GM12891 (cell line): Measurements from ENCODE around the gene MAPK8.

Source experiments
- POLR2A ChIP-seq: IDR thresholded peaks from 2 replicates; pipeline ENCODE4 v1.6.1; 2011; ENCODE audit warnings: low read depth, low read length, control low read depth
- POLR2AphosphoS5 ChIP-seq: IDR thresholded peaks from 2 replicates; pipeline ENCODE4 v1.6.1; 2011; ENCODE audit warnings: low read depth, low read length, control low read depth
- SPI1 ChIP-seq: IDR thresholded peaks from 2 replicates; pipeline ENCODE4 v1.6.1; 2011; ENCODE audit warnings: low read depth, low read length, control low read depth
- TAF1 ChIP-seq: IDR thresholded peaks from 2 replicates; pipeline ENCODE4 v1.6.1; 2011; ENCODE audit warnings: low read depth, low read length, control low read depth

- no peak for TF ChIP-seq POLR2A
- no peak for TF ChIP-seq TAF1
- no peak for TF ChIP-seq POLR2AphosphoS5
- TF ChIP-seq SPI1 = no peak
Measured at GRCh38 chr10:48442090-48442808, 135.8 kb downstream of the MAPK8 start.
